Activated CD4-positive, CD25-positive, alpha-beta regulatory T cell treated with anti-CD3 and anti-CD28 coated beads, Interleukin-2, amount 50 U/mL, for 24 hours (primary cell): ENCODE data around the gene MRTFA.

Experiments used
- ATAC-seq, 2 donors: fragments of 150-1000 bp; cut with Tn5 transposase; one replicate each; pipeline ENCODE4 v1.10.0; 2021; ENCODE audit warnings: mild to moderate bottlenecking in 1 of 2, moderate library complexity in 1 of 2

Gene MRTFA

DNA sequence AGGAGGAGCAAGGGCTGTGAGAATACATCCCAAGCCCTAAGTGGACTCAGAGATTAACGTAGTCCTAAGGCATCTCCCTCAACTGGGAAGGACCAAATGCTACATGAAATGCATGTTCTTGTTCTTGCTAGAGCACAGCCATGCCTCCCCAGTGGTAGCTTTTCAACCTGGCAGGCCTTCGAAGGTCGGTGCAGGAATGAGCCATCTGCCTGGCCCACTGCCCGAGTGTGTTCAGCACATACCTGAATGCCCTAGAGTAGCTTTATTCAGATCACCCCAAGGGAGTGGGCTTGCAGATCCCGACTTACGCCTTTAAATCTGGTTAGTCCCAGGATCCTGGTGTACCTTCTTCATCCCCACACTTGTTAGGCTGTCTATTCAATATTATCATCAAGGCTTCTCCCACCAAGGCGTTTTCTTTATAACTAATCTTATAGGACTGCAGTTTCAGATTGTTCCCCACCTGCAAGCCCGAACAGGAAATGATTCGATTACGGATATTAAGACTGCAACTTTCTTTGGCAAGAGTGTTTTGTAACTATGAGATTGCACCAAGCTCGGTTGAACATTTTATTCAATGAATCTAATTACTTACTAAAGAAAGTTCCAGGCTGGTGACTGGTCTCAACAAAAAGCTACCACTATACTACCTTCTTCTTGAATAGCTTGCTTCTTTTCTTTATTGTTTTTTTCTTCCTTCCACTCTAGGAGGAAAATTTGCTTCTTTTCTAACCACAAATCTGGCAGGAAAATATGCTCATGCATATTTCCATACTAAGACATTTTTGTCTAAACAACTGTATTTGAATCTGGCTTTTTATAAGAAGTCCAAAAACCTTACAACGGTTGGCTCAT lies 150.5 kb downstream of the MRTFA start:
- ATAC-seq: no peak

DNA sequence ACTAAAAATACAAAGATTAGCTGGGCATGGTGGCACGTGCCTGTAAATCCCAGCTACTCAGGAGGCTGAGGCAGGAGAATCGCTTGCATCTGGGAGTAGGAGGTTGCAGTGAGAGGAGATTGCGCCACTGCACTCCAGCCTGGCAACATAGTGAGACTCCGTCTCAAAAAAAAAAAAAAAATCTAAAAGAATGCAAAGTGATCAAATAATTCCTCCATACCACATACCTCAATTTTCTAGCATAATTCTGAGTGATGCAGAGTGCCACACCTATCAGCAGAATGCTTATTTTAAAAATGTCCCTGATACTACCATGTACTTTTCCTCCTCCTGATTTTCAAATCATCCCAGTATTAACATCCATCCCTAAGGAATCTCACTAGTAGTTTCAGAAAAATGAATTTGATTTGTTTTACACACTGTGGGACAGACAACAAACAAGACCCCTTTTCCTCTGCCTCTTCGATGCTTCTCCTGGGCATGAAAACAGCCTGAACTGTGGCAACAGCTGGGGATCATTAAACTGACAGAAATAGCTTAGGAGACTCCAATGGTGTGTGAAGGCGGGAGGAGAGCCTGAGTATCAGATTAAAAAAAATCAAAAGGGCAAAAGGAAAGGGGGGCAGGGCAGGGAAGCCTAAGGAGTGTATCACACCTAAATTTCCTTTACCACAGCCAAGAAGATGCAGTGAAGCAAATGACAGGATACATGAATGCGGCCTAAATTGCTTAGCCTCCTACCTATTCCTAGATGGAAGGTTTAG lies 151.4 kb downstream of the MRTFA start:
- no peak for ATAC-seq

DNA sequence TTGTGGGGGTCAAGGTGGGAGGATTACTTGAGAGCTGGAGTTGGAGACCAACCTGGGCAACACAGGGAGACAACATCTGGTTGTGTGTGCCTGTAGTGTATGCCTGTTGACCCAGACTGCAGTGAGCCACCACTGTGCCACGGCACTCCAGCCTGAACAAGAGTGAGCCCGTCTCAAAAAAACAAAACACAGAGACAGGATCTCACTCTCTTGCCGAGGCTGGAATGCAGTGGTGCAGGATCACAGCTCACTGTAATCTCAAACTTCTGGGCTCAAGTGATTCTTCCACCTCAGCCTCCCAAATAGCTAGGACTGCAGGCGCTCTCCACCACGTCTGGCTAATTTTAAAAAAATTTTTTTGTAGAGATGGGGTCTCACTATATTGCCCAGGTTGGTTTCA lies 153.6 kb downstream of the MRTFA start:
- no peak for ATAC-seq

DNA sequence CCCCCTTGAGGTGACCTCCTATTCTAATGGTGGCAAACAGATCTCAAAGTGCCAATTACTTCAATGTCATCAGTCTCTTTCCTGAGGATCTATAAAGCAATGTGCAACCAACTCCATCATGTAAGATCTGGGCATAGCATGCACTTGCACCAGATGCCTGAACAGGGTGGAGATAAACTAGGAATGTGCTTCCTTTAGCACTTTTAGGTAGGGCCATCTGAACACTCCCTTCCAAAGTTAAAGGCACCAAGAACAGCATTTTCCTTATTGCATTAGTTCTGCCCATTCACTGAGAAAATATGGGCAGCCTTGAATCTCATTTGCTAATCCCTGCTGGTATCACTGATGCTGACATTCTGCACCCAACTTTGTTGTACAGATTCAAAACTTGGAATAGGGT lies 154.1 kb downstream of the MRTFA start:
- ATAC-seq: no peak

DNA sequence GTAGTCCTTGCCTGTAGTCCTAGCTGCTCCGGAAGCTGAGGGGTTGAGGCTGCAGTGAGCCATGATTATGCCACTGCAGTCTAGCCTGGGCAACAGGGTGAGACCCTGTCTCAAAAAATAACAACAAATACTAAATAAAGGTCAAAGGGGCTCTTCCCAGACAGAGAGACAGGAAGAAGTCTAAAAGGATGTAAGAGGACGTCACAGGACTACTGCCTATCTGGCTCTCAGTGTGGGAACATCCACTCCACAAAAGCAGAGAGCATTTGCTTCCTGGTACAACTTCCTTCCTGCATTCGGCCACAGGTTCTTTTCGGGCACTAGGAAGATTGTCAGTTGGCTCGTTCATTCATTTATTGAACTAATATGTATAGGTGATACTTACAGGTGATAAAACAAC lies 155.5 kb downstream of the MRTFA start:
- no peak for ATAC-seq

DNA sequence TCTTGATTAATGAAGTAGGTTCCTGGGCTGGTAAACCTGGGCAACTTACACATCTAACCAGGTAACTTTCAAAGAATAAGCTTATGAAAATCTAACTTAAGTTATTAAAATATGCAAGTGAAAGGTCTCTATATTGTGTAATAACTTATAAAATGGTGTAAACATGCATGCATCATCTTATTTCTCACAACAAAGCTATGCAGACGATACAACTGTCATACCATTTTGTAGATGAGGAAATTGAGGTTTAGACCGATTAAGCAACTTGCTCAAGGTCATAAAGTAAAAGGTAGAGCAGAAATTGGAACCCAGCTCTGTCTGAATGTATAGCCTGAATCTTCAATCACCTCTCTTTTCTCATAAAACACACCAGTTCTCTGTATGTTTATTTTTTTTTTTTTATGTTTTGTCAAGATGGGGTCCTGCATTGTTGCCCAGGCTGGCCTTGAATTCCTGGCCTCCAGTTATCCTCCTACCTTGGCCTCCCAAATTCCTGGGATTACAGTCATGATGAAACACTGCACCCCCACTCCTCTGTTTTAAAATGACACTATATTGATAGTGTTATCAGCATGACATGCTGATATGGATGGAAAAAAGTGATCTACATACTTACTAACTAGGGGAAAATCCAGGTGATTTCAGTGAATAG lies 156.5 kb downstream of the MRTFA start:
- no peak for ATAC-seq

DNA sequence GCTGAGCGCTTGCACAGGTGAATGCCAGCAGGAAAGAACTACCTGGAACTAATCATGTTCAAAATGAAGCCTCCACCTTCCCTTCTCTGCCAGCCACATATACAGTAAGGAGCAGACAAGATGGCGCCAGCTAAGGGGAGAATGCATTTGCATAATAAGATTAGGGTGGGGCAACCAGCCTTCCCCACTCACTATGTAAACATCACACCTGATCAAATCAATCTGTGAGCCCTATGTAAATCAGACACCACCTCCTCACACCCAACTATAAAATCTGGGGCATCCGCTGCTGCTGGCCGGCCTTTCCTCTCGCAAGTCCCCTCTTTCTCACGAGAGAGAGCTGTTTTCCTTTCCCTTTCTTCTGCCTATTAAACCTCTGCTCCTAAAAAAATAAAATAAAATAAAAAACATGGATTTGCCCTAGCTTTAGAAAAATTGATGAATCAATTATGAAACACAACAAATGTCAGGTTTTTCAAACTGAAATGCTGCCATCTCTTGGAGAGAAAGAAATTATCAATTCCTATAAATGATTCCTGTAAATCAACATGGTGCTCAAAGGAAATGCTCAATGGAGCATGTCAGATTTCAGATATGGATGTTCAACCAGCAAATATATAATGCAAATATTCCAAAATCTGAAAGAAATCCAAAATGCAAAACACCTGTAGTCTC lies 157.3 kb downstream of the MRTFA start:
- no peak for ATAC-seq

DNA sequence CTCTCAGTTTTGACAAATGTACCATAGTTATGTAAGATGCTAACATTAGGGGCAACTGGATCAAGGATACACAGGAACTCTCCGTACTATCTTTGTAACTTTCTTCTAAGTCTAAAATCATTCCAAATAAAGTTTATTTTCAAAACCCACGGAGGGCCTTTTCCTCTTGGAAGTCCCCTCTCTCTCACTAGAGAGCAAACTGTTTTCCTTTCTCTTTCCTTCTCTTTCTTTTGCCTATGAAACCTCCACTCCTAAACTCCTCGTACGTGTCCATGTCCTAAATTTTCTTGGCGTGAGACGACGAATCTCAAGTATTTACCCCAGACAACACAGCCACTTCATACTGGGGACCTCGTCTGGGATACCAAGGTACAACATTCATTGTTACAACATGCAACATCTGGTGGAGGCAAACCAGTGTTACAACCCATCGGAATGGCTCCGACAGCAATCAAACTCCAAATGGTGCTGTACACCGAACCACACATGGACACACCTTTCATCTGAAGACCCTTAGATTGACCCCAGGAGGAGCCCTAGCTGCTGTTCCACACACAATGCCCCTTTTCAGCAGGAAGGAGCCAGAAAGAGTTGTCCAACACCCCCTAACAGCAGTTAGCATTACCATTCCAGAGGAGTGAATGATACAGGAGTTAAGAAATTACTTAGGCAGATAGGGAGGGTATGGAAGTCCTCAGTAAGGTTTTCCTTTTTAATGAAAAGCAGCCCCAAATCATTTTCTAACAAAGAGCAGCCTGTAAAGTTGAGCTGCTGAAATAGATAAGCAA lies 158.0 kb downstream of the MRTFA start:
- ATAC-seq: no peak

DNA sequence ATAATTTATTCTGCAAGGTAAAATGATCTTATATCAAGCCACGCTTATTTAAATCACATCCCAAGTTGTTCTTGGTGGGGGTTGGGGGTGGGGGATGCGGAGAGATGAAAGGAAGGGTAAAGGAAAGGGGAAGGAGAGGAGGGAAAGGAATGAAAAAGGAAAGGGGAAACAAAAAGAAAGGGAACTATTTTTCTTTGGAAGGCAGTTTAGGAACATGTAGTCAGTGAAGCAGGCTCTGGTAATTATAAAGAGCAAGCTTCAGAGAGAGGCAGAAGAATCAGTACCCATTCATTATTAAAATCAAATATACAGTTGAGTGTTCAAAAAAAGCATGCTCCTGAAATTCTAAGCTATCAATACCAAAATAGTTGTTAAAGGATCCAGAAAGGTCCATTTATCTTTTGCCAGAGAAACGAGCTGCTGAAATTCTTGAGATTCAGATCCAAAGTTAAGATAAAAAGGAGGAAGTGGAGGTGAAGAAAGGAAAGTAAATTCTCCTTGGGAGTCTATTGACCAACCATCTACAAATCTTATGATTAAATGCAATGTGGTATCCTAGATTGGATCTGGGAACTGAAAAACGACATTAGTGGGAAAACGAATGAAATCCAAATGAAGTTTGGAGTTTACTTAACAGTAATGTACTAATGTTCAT lies 158.7 kb downstream of the MRTFA start:
- ATAC-seq: no peak

DNA sequence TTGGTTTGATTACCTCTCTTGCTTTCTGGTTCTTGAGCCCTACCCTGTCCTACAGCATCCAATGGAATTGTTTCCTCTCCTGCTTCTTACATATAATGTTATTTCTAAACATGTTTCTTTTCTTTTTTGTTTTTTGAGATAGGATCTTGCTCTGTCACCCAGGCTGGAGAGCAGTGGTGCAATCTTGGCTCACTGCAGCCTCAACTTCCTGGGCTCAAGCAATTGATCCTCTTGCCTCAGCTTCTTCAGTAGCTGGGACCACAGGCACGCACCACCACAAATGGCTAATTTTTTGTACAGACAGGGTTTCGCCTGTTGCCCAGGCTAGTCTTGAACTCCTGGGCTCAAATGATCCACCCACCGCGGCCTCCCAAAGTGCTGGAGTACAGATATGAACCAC lies 160.2 kb downstream of the MRTFA start:
- ATAC-seq: no peak

DNA sequence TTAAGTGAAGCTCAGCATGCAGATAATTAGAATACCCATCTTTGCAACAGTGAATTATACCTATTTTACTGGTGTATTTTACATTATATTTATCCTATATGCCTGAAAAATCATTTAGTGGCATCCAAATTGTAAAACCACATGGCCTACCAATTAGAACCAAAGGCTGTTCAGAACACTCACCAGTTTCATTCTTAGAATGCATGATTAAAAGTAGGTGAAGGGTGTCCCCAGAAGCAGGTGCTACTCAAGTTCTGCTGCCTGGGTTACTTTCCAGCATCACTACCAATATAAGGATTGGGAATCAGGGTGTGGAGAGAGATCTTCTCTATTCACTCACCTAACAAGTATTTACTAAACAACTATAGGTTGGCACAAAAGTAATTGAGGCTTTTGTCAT lies 162.8 kb downstream of the MRTFA start:
- ATAC-seq: peak in 1 of 2 donors; percentile 79

DNA sequence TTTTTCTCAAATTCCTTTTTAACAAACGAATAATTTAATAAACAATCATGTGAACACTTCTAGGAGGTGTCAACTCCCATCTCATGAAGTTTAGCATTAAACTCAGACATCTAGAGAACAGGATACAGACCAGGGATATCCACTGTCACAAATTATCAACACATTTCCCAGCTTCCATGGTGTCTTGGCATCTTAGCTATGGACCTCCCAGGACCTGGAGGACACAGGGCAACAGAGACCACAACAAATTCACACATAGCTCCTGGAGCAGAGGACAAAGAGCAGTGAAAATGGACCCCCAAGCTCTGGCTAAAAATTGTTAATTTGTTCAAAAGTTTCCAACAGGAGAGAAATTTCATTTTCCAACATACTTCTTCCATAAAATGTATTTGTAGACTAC lies 163.9 kb downstream of the MRTFA start:
- ATAC-seq: no peak

DNA sequence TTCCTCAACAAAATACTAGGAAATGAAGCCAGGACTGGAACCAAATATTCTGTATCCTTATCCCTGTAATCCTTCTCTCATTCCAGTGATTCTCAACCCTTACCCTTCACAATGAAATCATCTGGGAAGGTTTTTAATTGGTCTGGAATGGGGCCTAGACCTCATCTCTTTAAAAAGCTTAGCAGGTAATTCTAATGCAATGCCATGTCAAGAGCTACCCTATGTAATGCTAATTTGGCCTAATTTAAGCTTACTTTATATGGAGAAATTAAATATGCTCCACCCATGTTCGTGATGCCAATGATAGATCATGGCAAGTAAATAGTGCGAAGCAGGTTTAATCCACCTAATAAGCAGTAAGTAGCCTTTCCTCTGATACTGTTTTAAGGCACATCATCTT lies 164.5 kb downstream of the MRTFA start:
- no peak for ATAC-seq

DNA sequence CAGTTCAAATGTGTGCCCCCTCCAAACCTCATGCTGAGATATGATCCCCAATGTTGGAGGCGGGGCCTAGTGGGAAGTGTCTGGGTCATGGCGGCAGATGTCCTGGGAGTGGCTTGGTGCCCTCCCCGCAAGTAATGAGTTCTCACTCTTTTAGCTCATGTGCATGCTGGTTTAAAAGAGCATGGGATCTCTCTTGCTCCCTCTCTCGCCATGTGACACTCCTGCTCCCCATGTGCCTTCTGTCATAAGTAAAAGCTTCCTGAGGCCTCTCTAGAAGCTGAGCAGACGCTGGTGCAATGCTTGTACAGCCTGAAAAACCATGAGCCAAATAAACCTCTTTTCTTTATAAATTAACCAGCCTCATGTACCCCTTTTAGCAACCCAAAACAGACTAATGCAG lies 167.3 kb downstream of the MRTFA start:
- no peak for ATAC-seq

DNA sequence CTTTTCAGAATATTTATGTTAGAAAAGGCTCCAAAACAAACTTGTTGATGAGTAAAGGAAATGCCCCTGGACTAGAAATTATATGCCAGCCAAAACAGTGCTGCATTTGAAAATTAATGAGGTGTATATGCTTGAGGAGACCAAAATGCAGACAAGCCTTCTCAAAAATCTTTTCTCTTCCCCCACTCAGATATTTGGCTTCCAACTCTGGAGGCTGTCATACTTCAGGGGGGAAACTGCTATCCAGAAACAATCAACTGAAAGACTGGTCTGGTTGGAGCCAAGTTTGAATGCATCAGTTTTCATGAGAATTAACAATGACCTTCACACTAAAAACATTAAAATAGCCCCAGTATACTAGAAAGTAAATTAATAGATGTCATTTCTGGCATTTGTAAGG lies 167.9 kb downstream of the MRTFA start:
- ATAC-seq: no peak

DNA sequence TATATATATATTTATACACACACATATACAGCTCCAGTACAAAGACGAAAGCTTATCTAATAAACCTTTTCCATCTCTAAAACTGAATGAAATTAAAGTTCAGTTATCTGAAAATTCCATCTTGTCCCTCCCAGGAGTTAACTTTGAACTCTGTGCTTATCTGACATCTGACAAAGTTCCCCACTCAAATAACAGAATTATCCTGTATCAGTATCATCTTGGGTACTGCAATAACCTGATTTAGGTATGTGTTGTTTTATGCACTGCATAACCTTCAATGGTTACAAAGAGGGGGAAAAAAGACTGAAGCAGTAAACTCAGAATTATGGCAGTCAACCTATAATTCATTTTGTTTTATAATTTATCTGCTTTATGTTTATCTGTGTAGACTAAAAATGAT lies 169.5 kb downstream of the MRTFA start:
- ATAC-seq: no peak

DNA sequence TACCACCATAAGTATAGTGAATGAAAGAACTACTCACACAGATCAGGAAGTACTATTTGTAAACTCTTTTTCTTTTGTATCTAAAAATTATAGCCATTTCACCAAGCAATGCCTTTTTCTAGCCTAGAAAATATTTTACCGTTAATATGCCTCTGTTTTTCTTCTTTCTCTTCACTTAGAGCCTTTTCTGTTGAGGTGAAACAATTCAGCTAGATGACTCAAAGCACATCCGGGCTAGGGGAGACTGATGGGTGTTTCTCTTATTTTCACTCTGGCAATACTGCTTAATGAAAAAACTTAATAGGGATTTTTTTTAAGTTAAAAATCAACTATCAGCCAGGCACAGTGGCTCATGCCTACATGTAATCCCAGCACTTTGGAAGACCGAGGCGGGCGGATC lies 172.8 kb downstream of the MRTFA start:
- peak; percentile 80 to 83 for ATAC-seq

DNA sequence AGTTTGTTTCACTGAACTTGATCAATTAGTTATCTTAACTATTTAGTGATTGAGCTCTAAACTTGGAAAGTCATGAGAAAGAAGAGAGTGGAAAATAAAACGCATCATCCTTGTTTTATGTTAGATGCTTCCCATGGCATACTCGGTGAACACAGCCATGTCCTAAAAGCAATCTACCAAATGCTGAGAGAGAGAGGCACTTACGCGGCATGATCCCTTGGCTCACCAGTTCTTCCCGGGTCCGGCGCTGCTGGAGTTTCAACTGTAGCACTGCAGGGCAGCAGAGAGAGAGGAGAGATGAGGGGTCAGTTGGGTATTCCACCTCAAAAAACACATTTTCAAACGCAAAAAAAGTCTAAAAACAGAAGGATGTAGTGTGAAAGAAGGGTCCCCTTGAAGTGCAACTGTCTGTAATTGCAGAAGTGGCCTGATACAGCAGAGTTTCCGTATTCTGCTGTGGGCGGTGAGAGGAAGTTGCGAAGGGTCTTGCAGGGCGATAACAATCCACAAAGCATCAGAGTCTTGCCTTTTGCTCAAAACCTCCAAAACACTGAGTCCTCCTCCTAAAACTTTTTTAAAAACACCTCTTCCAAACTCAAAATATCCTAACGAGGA lies 173.4 kb downstream of the MRTFA start:
- peak; percentile 64 to 76 for ATAC-seq

DNA sequence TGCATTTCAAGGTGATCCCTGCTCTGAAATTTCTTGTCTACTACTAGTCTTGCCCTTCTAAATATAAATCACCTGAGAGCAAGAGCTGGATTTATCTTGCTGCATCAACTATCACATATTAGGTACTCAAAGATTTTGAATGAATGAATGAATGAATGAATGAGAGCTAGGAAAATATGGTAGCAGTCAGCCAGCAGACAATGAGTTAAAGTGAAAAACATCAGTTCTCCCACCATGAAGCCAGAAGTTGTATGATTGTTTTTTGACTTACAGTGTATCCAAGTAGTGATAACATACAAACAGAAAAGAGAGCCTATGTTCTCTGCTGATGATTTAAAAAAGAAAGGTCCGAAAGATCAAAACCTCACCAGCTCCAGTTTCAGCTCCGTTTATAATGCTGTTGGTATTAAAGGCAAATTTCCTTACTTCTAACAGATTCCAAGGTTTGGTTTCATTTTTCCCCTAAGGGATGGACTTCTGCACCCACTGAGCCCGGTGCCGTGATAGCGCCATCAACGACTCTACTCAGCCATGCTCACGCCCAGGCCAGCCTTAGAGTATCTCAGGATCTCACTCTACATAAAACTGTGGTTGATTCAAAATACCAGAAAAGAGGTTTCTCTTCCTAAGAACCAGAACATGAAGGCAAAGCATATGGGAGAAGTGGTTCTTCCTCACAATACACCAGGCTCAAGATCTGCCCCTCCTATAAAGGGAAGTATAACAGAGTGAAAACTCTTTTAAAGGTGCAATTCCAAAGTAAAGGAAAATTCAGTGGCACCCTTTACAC lies 174.1 kb downstream of the MRTFA start:
- peak; percentile 44 for ATAC-seq

DNA sequence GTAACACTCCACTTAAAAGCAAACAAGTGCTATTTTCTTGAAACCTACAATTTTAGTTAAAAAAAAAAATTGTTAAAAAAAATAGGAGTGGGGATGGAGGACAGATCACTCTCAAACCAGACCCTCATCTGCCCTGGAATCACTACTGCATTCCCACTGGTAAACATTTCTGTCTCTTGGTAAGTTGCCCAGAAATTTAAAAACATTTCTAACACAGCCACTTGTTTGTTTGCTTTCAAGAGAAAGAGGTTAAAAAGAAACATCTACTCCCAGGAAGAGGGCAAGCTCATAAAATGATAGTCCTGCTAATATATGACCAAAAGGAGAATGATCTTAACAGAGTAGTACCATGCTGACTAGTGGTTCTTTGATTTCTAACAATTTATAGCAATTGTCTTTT lies 182.8 kb downstream of the MRTFA start:
- ATAC-seq: no peak
